GM23338 (cell line): ENCODE data around the gene DCLK1.

ENCODE experiments used
- CREB1 ChIP-seq: fragments of 250-450 bp; sonication (Bioruptor Pico); IDR thresholded peaks from 2 replicates; pipeline ENCODE4 v1.5.0; 2020; ENCODE audit warnings: low read depth, mild to moderate bottlenecking, moderate library complexity
- CTCF ChIP-seq, 2 experiments: fragments of 200-600 bp in 1 of 2; sonication (generic) in 1 of 2; conservative IDR thresholded peaks; 2 replicates each; pipeline versions ENCODE4 v1.5.1 to v1.6.1; 2016 to 2017; ENCODE audit warnings: antibody characterized with exemption in 2 of 2, low read depth in 2 of 2, mild to moderate bottlenecking in 2 of 2, moderate library complexity in 1 of 2
- ETS1 ChIP-seq: IDR thresholded peaks from 2 replicates; pipeline ENCODE4 v1.6.1; 2016; ENCODE audit warnings: antibody characterized with exemption
- EZH2 ChIP-seq: fragments of 200-600 bp; sonication (generic); IDR thresholded peaks from one replicate; pipeline ENCODE4 v1.8.0; 2017; ENCODE audit warnings: antibody characterized with exemption, mild to moderate bottlenecking, low read depth; ENCODE audit not compliant: unreplicated experiment
- EZH2phosphoT487 ChIP-seq: fragments of 200-600 bp; sonication (generic); IDR thresholded peaks from one replicate; pipeline ENCODE4 v1.8.1; 2018; ENCODE audit warnings: antibody characterized with exemption; ENCODE audit not compliant: unreplicated experiment
- JUNB ChIP-seq: IDR thresholded peaks from one replicate; pipeline ENCODE4 v1.6.1; 2016; ENCODE audit warnings: antibody characterized with exemption; ENCODE audit not compliant: unreplicated experiment
- POLR2AphosphoS5 ChIP-seq: IDR thresholded peaks from 2 replicates; pipeline ENCODE4 v1.6.1; 2016; ENCODE audit warnings: antibody characterized with exemption, low read depth
- REST ChIP-seq: IDR thresholded peaks from one replicate; pipeline ENCODE4 v1.6.1; 2018; ENCODE audit warnings: antibody characterized with exemption; ENCODE audit not compliant: unreplicated experiment
- STAT1 ChIP-seq: IDR thresholded peaks from one replicate; pipeline ENCODE4 v1.6.1; 2016; ENCODE audit warnings: antibody characterized with exemption; ENCODE audit not compliant: unreplicated experiment
- ZNF114 ChIP-seq: fragments of 250-450 bp; sonication (Bioruptor Pico); IDR thresholded peaks from 2 replicates; pipeline ENCODE4 v1.5.0; 2020; ENCODE audit warnings: mild to moderate bottlenecking, moderate library complexity
- ZNF331 ChIP-seq: fragments of 250-450 bp; sonication (Bioruptor Pico); IDR thresholded peaks from 2 replicates; pipeline ENCODE4 v1.5.0; 2020; ENCODE audit warnings: low read depth, mild to moderate bottlenecking, moderate library complexity

GRCh38 chr13:35984776-35985453, 146.3 kb downstream of the DCLK1 start:
- TF ChIP-seq CTCF (conservative IDR thresholded peaks at IDR 0.05; ENCODE audit: low read depth in 2 of 2) (no peak), POLR2AphosphoS5 (no peak), STAT1 (no peak), EZH2 (no peak), CREB1 (no peak), EZH2phosphoT487 (no peak), ZNF114 (CRISPR knock-in tag) (no peak), REST (no peak), ETS1 (no peak), JUNB (no peak), ZNF331 (CRISPR knock-in tag) (no peak)
